Kidney epithelial cell (primary cell): Measurements from ENCODE around the gene FERMT1. TPM values are rescaled to one million over a fixed set of nuclear protein-coding genes. Genes with fewer than 3 reads are reported as not detected.

Experiments used
- DNase-seq: peaks from one replicate; pipeline ENCODE4 v3.0.0-alpha.2; 2010; ENCODE audit warnings: low read depth
- H3K27me3 ChIP-seq: 2 replicates; pipeline ENCODE4 v1.6.0; 2011; ENCODE audit warnings: low read length; ENCODE audit not compliant: control insufficient read depth, insufficient read depth
- H3K36me3 ChIP-seq: 2 replicates; pipeline ENCODE4 v1.5.1; 2011; ENCODE audit warnings: low read length; ENCODE audit not compliant: control insufficient read depth, insufficient read depth
- H3K4me3 ChIP-seq: 2 replicates; pipeline ENCODE4 v1.5.1; 2011; ENCODE audit warnings: low read depth, mild to moderate bottlenecking, control low read depth, low read length
- CTCF ChIP-seq: IDR thresholded peaks from 2 replicates; pipeline ENCODE4 v1.5.1; 2011; ENCODE audit warnings: mild to moderate bottlenecking, moderate library complexity, low read length, control low read depth, inconsistent platforms; ENCODE audit not compliant: insufficient read depth, poor library complexity, severe bottlenecking
- total RNA-seq: library from RNA; depleted of rRNA; stranded (reverse); fragments of >200 nt; gene quantifications from 2 replicates; pipeline ENCODE4 v1.2.3, GENCODE V29; 2015

FERMT1 gene
- 21.9 and 22.1 TPM in 2 replicates for total RNA-seq

DNA sequence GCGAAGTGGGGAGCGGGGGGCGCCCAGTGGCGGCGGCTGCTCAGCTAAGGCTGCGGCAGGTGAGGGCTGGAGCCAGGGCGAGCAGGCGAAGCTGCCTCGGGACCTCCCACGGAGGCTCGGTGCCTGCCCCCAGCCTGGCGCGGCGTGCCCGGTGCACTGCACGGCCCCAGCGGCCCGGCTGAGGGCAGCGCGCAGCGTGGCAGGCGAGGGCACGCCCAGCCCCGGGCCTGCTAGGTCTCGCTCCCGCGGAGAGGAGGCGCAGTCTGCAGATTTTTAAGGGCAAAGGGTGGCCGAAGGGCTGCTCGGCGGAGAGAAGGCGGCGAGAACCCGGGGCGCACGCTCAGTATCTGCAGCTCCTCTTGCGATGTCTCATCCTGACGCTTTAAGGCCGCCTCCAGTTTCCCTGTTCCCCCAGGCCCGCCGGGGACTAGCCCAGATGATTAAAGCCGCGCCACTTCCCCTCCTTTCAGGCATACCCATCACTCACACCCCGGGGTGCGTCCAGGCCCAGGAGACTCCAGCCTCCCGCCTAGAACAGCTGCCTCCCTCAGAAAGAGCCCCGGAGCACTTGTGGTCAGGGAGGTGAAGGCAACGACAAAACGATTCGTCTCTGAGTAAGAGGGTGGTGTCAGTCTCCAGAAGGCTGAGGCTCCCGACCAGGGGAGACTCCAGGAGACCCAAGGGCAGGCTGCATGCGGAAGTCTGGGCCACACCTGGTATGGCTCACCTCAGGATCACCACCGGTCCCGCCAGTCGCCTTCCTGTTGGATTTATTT lies at the start of gene FERMT1:
FERMT1 (minus strand) TSS at position 158 of the 776 bp plus-strand sequence. CDS start 3,476 bp downstream, outside the sequence.
- TF ChIP-seq CTCF: peak; percentile 9
- no peaks in the 10 kb centered on the region for H3K27me3 ChIP-seq
- peak; percentile 34 for DNase-seq
- no peaks in the 10 kb centered on the region for H3K36me3 ChIP-seq
- peak within 1 kb of the TSS; percentile 57 for H3K4me3 ChIP-seq

- TF ChIP-seq CTCF: peak; percentile 20
- no peaks in the 10 kb centered on the region for H3K27me3 ChIP-seq
- no peak for DNase-seq
- H3K4me3 ChIP-seq: no peak overlapping the region
- no peaks in the 10 kb centered on the region for H3K36me3 ChIP-seq
Observed at GRCh38 chr20:6169251-6169650, 46.4 kb upstream of the FERMT1 start.

DNA sequence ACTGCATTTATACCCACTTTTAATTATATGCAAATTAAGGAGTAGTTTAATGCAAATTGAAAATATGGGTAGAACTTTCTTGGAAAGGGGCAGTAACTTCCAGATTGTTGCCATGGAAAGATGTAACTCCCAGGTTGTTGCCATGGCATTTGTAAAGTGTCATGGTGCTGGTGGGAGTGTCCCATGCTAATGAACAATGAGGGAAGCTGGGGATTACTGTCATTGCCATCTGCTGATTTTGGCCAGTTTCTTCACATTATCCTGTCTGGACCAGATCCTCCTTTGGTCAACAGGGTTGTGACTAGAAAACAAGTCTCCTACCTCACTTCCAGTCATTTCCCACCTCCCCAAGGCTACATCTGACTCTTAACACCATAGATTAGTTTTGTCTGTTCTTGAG lies 45.4 kb upstream of the FERMT1 start:
- Histone ChIP-seq H3K4me3 (no peak overlapping the region), H3K36me3 (no peaks in the 10 kb centered on the region), H3K27me3 (no peaks in the 10 kb centered on the region)
- DNase-seq: no peak
- TF ChIP-seq CTCF: no peak

DNA sequence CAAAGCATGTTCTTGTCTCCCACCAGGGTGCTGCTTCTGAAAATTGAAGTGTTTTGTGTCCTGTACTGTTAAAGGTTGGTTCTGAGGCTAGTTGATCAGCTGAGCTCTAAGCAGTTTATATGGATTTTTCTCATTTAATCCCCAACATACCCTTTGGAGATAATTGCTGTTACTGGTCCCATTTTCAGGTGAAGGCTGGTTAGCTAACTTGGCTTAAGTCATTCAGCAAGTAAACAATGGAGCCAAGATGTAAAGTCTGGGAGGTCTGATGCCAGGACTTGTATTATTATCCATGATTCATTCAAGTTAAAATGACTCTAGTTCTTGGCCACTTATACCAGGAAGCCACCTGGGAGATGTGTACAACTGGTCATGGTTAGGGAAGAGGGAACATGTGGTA lies 42.5 kb upstream of the FERMT1 start:
- no peaks in the 10 kb centered on the region for H3K27me3 ChIP-seq
- no peak for TF ChIP-seq CTCF
- no peak overlapping the region for H3K4me3 ChIP-seq

DNA sequence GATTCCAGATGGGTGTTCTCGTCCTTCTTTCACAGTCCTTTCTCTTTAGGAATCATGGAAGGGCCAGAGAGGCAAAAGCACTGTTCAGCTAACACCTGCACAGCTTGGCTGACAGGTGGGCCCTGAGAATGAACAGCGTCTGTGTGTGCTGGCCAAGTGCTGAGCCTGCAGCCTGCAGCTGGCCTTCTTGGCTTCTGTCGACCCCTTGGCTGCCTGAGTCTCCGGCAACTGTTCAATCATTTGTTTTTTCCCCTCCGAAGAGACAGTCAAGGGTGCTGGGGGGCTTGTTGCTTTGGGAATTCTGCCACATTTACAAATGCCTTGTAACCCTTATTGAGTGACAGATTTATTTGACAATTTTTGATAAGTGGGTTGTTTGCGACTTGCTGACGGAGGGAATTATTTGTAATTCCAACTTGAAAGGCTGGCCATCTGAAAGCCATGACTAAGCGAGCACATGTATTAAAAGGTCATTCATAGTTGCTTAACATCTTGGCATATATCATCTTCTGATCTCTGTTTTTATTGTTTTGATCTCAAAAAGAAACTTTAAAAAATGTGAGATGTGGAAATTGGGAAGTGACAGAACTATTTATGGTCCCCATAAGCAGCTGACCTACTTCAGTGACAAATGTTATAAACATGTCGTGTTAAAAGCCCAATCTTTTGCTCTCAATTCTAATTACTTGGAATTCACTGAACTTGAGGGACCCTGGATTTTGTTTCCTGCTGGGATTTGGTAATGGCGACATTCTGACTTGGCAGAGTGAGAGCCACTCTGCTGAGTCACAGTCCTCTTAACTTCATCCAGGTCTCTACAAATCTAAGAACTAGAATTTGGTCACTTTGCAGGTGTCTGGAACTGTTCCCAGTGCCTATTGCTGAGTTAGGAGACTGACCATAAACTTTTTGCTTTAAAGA lies 41.9 kb upstream of the FERMT1 start:
- Histone ChIP-seq H3K36me3 (no peaks in the 10 kb centered on the region), H3K4me3 (no peak overlapping the region), H3K27me3 (no peaks in the 10 kb centered on the region)
- DNase-seq: no peak
- TF ChIP-seq CTCF: no peak

More for the DNA sequence above, 42.5 kb upstream of the FERMT1 start:
- H3K36me3 ChIP-seq: no peaks in the 10 kb centered on the region
- no peak for DNase-seq
